Stomach (tissue), 9 donors: ENCODE data around the gene ADGRG2. TPM values are rescaled to one million over a fixed set of nuclear protein-coding genes. Genes with fewer than 3 reads are reported as not detected.

ENCODE experiments used
- DNase-seq, 2 donors: peaks; one replicate each; pipeline versions ENCODE4 v3.0.0 to v3.0.0-alpha.2; 2013 to 2019
- H3K27ac ChIP-seq, 5 donors: fragments of 200-600 bp in 4 of 5; sonication (generic) in 4 of 5; one replicate each; pipeline ENCODE4 v1.5.1; 2013 to 2019; ENCODE audit warnings: mild to moderate bottlenecking in 1 of 5, moderate library complexity in 1 of 5
- H3K27me3 ChIP-seq, 3 donors: fragments of 200-600 bp; sonication (generic); one replicate each; pipeline ENCODE4 v1.5.1; 2017 to 2019; ENCODE audit warnings: mixed run types in 1 of 3
- H3K36me3 ChIP-seq, 4 donors: fragments of 200-600 bp; sonication (generic); 1 replicate in 3 of 4; 2 replicates in 1 of 4; pipeline ENCODE4 v1.5.1; 2016 to 2019
- H3K4me1 ChIP-seq, 4 donors: fragments of 200-600 bp; sonication (generic); one replicate each; pipeline ENCODE4 v1.5.1; 2016 to 2019
- H3K4me3 ChIP-seq, 4 donors: fragments of 200-600 bp; sonication (generic) in 3 of 4; one replicate each; pipeline ENCODE4 v1.5.1; 2016 to 2019; ENCODE audit warnings: mild to moderate bottlenecking in 1 of 4
- H3K9me3 ChIP-seq, 4 donors: fragments of 200-600 bp; sonication (generic); one replicate each; pipeline ENCODE4 v1.5.1; 2016 to 2019
- EP300 ChIP-seq: sonication (generic); formaldehyde crosslinking; IDR thresholded peaks from one replicate; pipeline ENCODE4 v1.6.1; 2017; ENCODE audit warnings: antibody characterized with exemption
- POLR2A ChIP-seq, 4 donors: fragments of 450-650 bp; IDR thresholded peaks; one replicate each; pipeline ENCODE4 v1.6.1; 2016; ENCODE audit warnings: antibody characterized with exemption in 4 of 4, control low read depth in 2 of 4, mild to moderate bottlenecking in 1 of 4, moderate library complexity in 1 of 4
- POLR2AphosphoS5 ChIP-seq, 3 donors: sonication (generic); formaldehyde crosslinking; IDR thresholded peaks; one replicate each; pipeline ENCODE4 v1.6.1; 2016; ENCODE audit warnings: antibody characterized with exemption in 3 of 3
- WGBS, 5 donors: extraction: QIAGEN DNeasy Blood & Tissue Kit in 3 of 5; methylation state at CpG; one replicate each; pipeline versions ENCODE4 v1.1.5 to v1.1.7; 2013 to 2018; 5-methylcytosine and 5-hydroxymethylcytosine counted together
- intact Hi-C: fragments of 100-400 bp; cut with DNase I; formaldehyde crosslinking; loops from one replicate; pipeline ENCODE4 v1.15.1; 2023; ENCODE audit warnings: low total_unique reads
- polyA plus RNA-seq, 3 donors: library from polyadenylated mRNA; stranded (reverse); fragments of 200-250 nt; gene quantifications; one replicate each; pipeline ENCODE4 v1.2.3, GENCODE V29; 2013
- total RNA-seq, 5 donors: library from RNA; depleted of rRNA; stranded (reverse); fragments of >200 nt; gene quantifications; one replicate each; pipeline versions ENCODE4 v1.1.0 to v1.2.3, GENCODE V29; 2014 to 2016
- TF ChIP-seq, protein P1 (sequence below), 7 experiments: fragments of 450-650 bp in 4 of 7; fragments of 200-600 bp in 3 of 7; sonication (generic) in 3 of 7; IDR thresholded peaks; one replicate each; pipeline ENCODE4 v1.5.1; 2016 to 2019; ENCODE audit warnings: antibody characterized with exemption in 7 of 7, control low read depth in 2 of 7, mild to moderate bottlenecking in 1 of 7
- donor health status: healthy with polysubstance abuse.
- donor health status: Bipolar disorder and iron deficiency.
- donor health status: healthy.

The ADGRG2 gene
- total and polyA plus RNA-seq, 8 donors, result 0.29 to 25.0 (median 1.4) TPM

DNA sequence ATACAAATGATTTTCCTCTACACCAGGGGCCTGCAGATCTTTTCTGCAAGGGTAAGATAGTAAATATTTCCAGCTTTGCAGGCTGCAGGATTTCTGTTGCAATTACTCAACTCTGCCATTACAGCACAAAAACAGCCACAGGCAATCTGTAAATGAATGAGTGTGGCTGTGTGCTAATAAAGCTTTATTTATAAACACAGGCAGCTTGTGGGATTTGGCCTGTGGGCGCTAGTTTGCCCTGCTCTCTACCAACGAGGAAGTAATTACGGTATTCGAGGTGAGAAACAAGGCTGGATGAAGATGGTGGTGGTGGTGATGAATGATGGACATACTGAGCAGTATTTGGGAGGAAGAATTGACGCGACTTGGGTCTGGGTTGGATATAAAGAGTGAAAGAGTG lies 30.7 kb downstream of the ADGRG2 start:
- H3K4me3 ChIP-seq, result no peak overlapping the region
- no peak for DNase-seq
- H3K9me3 ChIP-seq, result peaks cover 0 to 24% (median 10%) of the 10 kb centered on the region in 4 donors
- H3K27ac ChIP-seq, result no peak overlapping the region
- 90 to 95% (median 91%) methylated on average over 6 of the region's 6 CpGs for WGBS, 5 donors
- H3K36me3 ChIP-seq, result no peaks in the 10 kb centered on the region
- no peaks in the 10 kb centered on the region for H3K27me3 ChIP-seq
- TF ChIP-seq POLR2A (IDR thresholded peaks at IDR 0.05), result no peak
- no peak for TF ChIP-seq EP300
- TF ChIP-seq, protein P1, sequence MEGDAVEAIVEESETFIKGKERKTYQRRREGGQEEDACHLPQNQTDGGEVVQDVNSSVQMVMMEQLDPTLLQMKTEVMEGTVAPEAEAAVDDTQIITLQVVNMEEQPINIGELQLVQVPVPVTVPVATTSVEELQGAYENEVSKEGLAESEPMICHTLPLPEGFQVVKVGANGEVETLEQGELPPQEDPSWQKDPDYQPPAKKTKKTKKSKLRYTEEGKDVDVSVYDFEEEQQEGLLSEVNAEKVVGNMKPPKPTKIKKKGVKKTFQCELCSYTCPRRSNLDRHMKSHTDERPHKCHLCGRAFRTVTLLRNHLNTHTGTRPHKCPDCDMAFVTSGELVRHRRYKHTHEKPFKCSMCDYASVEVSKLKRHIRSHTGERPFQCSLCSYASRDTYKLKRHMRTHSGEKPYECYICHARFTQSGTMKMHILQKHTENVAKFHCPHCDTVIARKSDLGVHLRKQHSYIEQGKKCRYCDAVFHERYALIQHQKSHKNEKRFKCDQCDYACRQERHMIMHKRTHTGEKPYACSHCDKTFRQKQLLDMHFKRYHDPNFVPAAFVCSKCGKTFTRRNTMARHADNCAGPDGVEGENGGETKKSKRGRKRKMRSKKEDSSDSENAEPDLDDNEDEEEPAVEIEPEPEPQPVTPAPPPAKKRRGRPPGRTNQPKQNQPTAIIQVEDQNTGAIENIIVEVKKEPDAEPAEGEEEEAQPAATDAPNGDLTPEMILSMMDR (IDR thresholded peaks at IDR 0.05), result no peak
- no peak for TF ChIP-seq POLR2AphosphoS5 (IDR thresholded peaks at IDR 0.05)
- intact Hi-C loops, result no loop called here
- no peaks in the 10 kb centered on the region for H3K4me1 ChIP-seq

DNA sequence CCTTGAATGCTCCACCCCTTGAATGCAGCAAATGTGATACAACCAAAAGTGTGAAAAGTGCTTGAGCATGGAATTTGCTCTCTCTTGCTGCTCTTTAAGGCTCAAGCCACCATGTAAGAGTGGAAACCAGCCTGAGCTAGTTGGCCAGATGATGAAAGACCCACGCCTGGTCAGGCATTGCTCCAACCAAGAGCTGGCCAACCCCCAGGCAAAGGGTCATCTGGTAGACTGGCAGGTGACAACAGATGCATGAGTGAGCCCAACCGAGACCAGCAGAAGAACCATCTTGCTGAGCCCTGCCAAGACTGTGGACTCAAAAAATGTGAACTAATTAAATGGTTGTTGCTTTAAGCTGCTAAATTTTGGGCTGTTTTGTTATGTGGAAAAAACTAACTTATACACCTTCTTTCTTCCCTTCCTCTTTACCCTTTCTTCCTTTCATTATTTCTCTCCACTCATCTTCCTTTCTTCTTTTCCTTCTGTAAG lies 32.7 kb downstream of the ADGRG2 start:
- Histone ChIP-seq H3K4me1 (no peaks in the 10 kb centered on the region), H3K36me3 (no peaks in the 10 kb centered on the region), H3K27me3 (no peaks in the 10 kb centered on the region), H3K9me3 (peaks cover 0 to 24% (median 10%) of the 10 kb centered on the region in 4 donors), H3K27ac (no peak overlapping the region), H3K4me3 (no peak overlapping the region)
- intact Hi-C loops, result no loop called here
- no peak for TF ChIP-seq POLR2A (IDR thresholded peaks at IDR 0.05)
- TF ChIP-seq, protein P1 (IDR thresholded peaks at IDR 0.05), result no peak
- no peak for TF ChIP-seq POLR2AphosphoS5 (IDR thresholded peaks at IDR 0.05)
- TF ChIP-seq EP300, result no peak
- DNase-seq, result no peak
- 71 to 100% (median 91%) methylated on average over 1 to 2 of the region's 2 CpGs for WGBS, 5 donors

DNA sequence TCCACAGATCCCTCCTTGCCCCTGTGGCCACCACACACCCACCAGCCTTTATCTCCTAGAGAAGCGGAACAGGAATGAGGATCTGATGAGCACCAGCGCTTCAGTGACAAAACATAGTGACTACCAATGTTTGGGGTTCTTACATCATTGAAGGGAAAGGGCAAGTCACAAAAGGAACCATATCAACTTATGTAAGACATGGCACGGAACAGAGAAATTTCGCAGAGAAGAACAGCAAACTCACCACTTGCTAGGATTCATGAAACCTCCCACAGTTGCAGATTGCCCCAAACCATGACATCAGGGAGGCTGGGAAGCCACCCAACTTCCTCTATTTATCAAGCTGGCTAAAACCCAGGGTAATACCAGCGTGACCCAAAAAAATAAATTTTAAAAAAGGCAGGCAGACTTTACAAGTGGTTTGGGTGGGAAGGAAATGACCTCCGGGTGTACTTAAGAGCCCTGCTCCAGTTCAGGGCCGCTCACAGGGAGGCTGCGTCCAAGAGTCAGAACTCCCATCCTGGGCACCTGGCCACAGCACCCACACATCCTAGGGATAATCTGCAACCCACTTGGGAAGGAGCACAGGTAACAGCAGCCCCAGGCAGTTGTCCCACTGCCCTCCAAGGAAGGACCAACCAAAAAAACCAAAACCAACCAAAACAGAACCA lies 36.0 kb downstream of the ADGRG2 start:
- WGBS, 5 donors, result 45 to 64% (median 54%) methylated on average over 8 of the region's 8 CpGs
- no peaks in the 10 kb centered on the region for H3K36me3 ChIP-seq
- no peaks in the 10 kb centered on the region for H3K4me1 ChIP-seq
- H3K9me3 ChIP-seq, result peaks cover 0 to 24% (median 10%) of the 10 kb centered on the region in 4 donors
- no peaks in the 10 kb centered on the region for H3K27me3 ChIP-seq
- TF ChIP-seq, protein P1 (IDR thresholded peaks at IDR 0.05), result no peak
- TF ChIP-seq POLR2A (IDR thresholded peaks at IDR 0.05) (no peak), POLR2AphosphoS5 (IDR thresholded peaks at IDR 0.05) (no peak)
- H3K27ac ChIP-seq, result no peak overlapping the region
- no peak for DNase-seq
- intact Hi-C loops, result no loop called here
- H3K4me3 ChIP-seq, result no peak overlapping the region

DNA sequence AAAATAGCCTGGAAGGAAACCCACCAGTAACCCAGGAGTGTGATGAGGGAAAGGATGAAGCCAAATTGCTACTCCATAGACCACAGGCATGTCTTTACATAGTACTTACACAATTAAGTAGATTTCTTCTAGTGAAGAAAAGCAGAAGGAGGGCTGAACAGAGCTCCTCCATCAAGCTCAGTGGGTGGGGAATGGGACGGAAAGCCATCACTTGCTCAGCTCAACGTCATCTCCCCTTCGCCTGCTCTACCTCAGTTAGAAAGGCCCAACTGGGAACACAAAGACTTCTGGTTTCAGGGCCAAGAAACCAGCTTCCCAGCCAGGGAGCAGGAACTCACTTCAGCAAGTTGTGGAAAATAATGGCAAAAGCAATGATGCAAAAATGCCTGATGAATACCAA lies 36.6 kb downstream of the ADGRG2 start:
- Histone ChIP-seq H3K27ac (no peak overlapping the region), H3K27me3 (no peaks in the 10 kb centered on the region), H3K9me3 (peaks cover 0 to 24% (median 10%) of the 10 kb centered on the region in 4 donors), H3K4me1 (no peaks in the 10 kb centered on the region), H3K4me3 (no peak overlapping the region), H3K36me3 (no peaks in the 10 kb centered on the region)
- TF ChIP-seq POLR2AphosphoS5 (IDR thresholded peaks at IDR 0.05), result no peak
- no peak for TF ChIP-seq EP300
- WGBS, 5 donors, result 85 to 97% (median 92%) methylated on average over 3 of the region's 3 CpGs
- DNase-seq, result no peak
- intact Hi-C loops, result no loop called here

DNA sequence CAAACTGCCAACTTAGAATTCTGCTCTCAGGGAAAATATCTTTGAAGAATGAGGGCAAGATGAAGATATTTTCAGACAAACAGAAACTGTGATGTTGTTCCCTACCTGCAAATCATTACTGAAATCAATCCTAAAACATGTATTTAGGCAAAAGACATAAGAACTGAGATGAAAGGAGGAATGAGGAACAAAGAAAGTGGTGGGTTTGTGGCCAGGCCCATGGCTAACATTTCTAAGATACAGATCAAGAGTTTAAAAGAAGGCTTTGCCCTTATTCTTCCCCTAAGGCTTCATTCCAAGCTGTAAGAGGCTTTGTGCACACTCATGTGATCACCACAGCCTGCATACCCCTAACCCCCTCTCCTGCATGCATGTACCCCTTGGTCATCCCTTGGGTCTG lies 46.5 kb downstream of the ADGRG2 start:
- Histone ChIP-seq H3K9me3 (no peaks in the 10 kb centered on the region), H3K36me3 (no peaks in the 10 kb centered on the region), H3K27me3 (no peaks in the 10 kb centered on the region), H3K4me1 (no peaks in the 10 kb centered on the region), H3K4me3 (no peak overlapping the region), H3K27ac (no peak overlapping the region)
- DNase-seq, result no peak
- TF ChIP-seq EP300, result no peak
- TF ChIP-seq, protein P1 (IDR thresholded peaks at IDR 0.05), result no peak
- TF ChIP-seq POLR2AphosphoS5 (IDR thresholded peaks at IDR 0.05), result no peak
- no peak for TF ChIP-seq POLR2A (IDR thresholded peaks at IDR 0.05)
- intact Hi-C loops, result no loop called here
